Suprapubic skin (tissue), 4 donors: Measurements from ENCODE around the gene SCAF8. TPM values are rescaled to one million over a fixed set of nuclear protein-coding genes. Genes with fewer than 3 reads are reported as not detected.

Experiments
- DNase-seq, 2 donors: peaks; one replicate each; pipeline ENCODE4 v3.0.0-alpha.2; 2019; ENCODE audit warnings: low spot score in 2 of 2
- H3K27ac ChIP-seq: fragments of 200-600 bp; sonication (generic); one replicate; pipeline ENCODE4 v1.5.1; 2019
- H3K27me3 ChIP-seq: fragments of 200-600 bp; sonication (generic); one replicate; pipeline ENCODE4 v1.5.1; 2019
- H3K36me3 ChIP-seq: fragments of 200-600 bp; sonication (generic); one replicate; pipeline ENCODE4 v1.5.1; 2019
- H3K4me1 ChIP-seq: fragments of 200-600 bp; sonication (generic); one replicate; pipeline ENCODE4 v1.5.1; 2019
- H3K4me3 ChIP-seq: fragments of 200-600 bp; sonication (generic); one replicate; pipeline ENCODE4 v1.5.1; 2019; ENCODE audit warnings: mild to moderate bottlenecking
- H3K9me3 ChIP-seq: fragments of 200-600 bp; sonication (generic); one replicate; pipeline ENCODE4 v1.5.1; 2019
- EP300 ChIP-seq: sonication (generic); formaldehyde crosslinking; IDR thresholded peaks from one replicate; pipeline ENCODE4 v1.6.1; 2017; ENCODE audit warnings: antibody characterized with exemption
- POLR2A ChIP-seq, 2 donors: fragments of 450-650 bp; IDR thresholded peaks; one replicate each; pipeline ENCODE4 v1.6.1; 2017; ENCODE audit warnings: antibody characterized with exemption in 2 of 2, mild to moderate bottlenecking in 2 of 2, moderate library complexity in 2 of 2
- POLR2AphosphoS5 ChIP-seq, 3 donors: sonication (generic); formaldehyde crosslinking; IDR thresholded peaks; one replicate each; pipeline ENCODE4 v1.6.1; 2017; ENCODE audit warnings: antibody characterized with exemption in 3 of 3
- WGBS: methylation state at CpG from one replicate; pipeline ENCODE4 v1.1.5; 2018; 5-methylcytosine and 5-hydroxymethylcytosine counted together
- total RNA-seq, 4 donors: library from RNA; depleted of rRNA; stranded (reverse); fragments of >200 nt; gene quantifications; one replicate each; pipeline ENCODE4 v1.1.0, GENCODE V29; 2016
- TF ChIP-seq, protein P1 (sequence below), 2 donors: fragments of 200-600 bp in 1 of 2; fragments of 450-650 bp in 1 of 2; sonication (generic) in 1 of 2; IDR thresholded peaks; one replicate each; pipeline ENCODE4 v1.5.1; 2016 to 2019; ENCODE audit warnings: antibody characterized with exemption in 2 of 2, mild to moderate bottlenecking in 1 of 2, moderate library complexity in 1 of 2

SCAF8 gene
- total RNA-seq, 4 donors from 2014 or later: 34.1 to 63.7 (median 41.0) TPM

DNA sequence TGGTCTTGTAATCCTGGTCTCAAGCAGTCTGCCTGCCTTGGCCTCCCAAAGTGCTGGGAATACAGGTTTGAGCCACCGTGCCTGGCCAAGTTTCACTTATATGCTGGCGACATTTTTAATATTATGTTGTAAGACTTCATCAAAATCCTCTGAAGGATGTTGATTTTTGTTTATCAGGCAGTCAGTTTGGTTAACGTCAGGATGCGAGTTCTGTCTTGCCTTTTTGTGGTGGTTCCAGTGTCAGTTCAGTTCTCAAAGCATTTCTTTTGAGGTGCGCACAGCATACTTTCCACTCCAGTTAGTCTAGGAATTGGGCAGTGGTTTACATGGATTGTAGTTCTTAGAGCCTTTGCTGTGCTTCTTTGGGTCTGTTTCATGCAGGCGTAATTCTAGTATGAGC lies 24.9 kb downstream of the SCAF8 start:
- Histone ChIP-seq H3K4me3 (no peak overlapping the region), H3K36me3 (no peaks in the 10 kb centered on the region), H3K27ac (no peak overlapping the region), H3K4me1 (peaks cover 51% of the 10 kb centered on the region), H3K9me3 (no peaks in the 10 kb centered on the region), H3K27me3 (no peaks in the 10 kb centered on the region)
- whole genome bisulfite sequencing: 58% methylated on average over 6 of the region's 6 CpGs
- no peak for DNase-seq
- no peak for TF ChIP-seq EP300
- TF ChIP-seq, protein P1, sequence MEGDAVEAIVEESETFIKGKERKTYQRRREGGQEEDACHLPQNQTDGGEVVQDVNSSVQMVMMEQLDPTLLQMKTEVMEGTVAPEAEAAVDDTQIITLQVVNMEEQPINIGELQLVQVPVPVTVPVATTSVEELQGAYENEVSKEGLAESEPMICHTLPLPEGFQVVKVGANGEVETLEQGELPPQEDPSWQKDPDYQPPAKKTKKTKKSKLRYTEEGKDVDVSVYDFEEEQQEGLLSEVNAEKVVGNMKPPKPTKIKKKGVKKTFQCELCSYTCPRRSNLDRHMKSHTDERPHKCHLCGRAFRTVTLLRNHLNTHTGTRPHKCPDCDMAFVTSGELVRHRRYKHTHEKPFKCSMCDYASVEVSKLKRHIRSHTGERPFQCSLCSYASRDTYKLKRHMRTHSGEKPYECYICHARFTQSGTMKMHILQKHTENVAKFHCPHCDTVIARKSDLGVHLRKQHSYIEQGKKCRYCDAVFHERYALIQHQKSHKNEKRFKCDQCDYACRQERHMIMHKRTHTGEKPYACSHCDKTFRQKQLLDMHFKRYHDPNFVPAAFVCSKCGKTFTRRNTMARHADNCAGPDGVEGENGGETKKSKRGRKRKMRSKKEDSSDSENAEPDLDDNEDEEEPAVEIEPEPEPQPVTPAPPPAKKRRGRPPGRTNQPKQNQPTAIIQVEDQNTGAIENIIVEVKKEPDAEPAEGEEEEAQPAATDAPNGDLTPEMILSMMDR (IDR thresholded peaks at IDR 0.05): no peak
- TF ChIP-seq POLR2A (IDR thresholded peaks at IDR 0.05): no peak
- no peak for TF ChIP-seq POLR2AphosphoS5 (IDR thresholded peaks at IDR 0.05)

DNA sequence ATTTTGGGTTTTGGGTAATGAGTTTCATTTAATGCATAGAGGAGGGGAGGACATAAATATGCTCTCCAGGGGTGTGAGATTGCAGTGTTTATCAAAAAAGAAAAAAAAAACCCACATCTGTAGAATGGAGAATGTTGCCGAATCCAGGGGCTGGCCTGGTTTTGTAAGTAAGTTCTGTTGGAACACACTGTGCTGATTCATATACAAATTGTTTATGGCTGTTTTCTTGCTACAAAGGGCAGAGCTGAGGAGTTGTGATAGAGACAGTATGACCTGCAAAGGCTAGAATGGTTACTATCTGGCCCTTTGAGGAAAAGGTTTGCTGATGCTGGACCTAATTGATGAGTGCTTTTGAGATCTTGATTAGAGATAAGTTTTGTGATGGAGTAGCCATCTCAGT lies 30.4 kb downstream of the SCAF8 start:
- Histone ChIP-seq H3K4me1 (peaks cover 51% of the 10 kb centered on the region), H3K27me3 (no peaks in the 10 kb centered on the region), H3K36me3 (no peaks in the 10 kb centered on the region), H3K4me3 (no peak overlapping the region), H3K9me3 (no peaks in the 10 kb centered on the region), H3K27ac (no peak overlapping the region)
- no peak for DNase-seq
- TF ChIP-seq POLR2A (IDR thresholded peaks at IDR 0.05) (no peak), POLR2AphosphoS5 (IDR thresholded peaks at IDR 0.05) (no peak)
- TF ChIP-seq, protein P1 (IDR thresholded peaks at IDR 0.05): no peak
- WGBS: 80% methylated on average over 1 of the region's 1 CpG

DNA sequence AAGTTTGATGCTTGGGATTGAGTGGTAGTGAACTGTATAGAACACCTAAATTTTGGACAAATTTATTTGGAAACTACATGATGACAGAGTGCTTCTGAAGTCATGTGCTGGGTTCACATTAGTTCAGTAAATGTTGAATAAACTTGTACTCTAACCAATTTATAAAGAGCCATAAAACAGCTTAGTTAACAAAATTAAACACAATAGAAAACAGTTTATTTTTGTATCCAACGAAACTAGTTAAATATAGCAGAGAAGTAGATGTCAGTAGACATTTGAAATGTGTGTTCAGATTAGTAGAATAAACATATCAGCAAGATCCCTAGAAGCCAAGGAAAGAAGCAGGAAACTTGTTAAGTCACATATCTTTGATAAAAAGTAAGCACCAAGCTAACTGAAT lies 32.1 kb downstream of the SCAF8 start:
- 34% methylated on average over 1 of the region's 1 CpG for WGBS
- TF ChIP-seq POLR2A (IDR thresholded peaks at IDR 0.05) (no peak), POLR2AphosphoS5 (IDR thresholded peaks at IDR 0.05) (no peak), EP300 (no peak)
- TF ChIP-seq, protein P1 (IDR thresholded peaks at IDR 0.05): no peak
- H3K4me3 ChIP-seq: no peak overlapping the region
- no peaks in the 10 kb centered on the region for H3K9me3 ChIP-seq
- H3K27ac ChIP-seq: no peak overlapping the region
- H3K4me1 ChIP-seq: peaks cover 55% of the 10 kb centered on the region
- H3K36me3 ChIP-seq: no peaks in the 10 kb centered on the region
- H3K27me3 ChIP-seq: no peaks in the 10 kb centered on the region
- no peak for DNase-seq

DNA sequence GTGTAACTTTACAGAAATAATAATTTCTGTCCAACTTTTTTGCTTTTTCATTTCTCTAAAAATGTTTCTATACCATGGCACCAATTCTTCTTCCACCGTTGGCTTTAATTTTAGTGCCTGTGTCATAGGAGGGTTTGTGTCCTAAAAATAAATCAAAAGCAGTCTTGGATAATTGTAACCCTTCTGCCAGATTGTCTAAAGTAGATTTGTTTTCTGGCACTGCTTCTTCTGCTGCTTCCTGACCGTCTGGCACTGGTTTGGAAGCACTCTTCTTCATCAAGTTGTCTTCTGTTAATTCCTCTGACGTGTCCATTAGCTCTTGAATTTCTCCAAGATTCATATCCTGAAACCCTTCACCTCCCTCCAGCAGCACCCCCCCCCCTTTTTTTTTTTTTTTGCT lies 33.1 kb downstream of the SCAF8 start:
- peaks cover 55% of the 10 kb centered on the region for H3K4me1 ChIP-seq
- 17% methylated on average over 3 of the region's 3 CpGs for WGBS
- H3K27ac ChIP-seq: no peak overlapping the region
- H3K9me3 ChIP-seq: no peaks in the 10 kb centered on the region
- DNase-seq: no peak
- TF ChIP-seq EP300: no peak
- TF ChIP-seq POLR2AphosphoS5 (IDR thresholded peaks at IDR 0.05): no peak
- no peak for TF ChIP-seq POLR2A (IDR thresholded peaks at IDR 0.05)
- TF ChIP-seq, protein P1 (IDR thresholded peaks at IDR 0.05): no peak
- no peaks in the 10 kb centered on the region for H3K27me3 ChIP-seq
- no peak overlapping the region for H3K4me3 ChIP-seq
- H3K36me3 ChIP-seq: no peaks in the 10 kb centered on the region

DNA sequence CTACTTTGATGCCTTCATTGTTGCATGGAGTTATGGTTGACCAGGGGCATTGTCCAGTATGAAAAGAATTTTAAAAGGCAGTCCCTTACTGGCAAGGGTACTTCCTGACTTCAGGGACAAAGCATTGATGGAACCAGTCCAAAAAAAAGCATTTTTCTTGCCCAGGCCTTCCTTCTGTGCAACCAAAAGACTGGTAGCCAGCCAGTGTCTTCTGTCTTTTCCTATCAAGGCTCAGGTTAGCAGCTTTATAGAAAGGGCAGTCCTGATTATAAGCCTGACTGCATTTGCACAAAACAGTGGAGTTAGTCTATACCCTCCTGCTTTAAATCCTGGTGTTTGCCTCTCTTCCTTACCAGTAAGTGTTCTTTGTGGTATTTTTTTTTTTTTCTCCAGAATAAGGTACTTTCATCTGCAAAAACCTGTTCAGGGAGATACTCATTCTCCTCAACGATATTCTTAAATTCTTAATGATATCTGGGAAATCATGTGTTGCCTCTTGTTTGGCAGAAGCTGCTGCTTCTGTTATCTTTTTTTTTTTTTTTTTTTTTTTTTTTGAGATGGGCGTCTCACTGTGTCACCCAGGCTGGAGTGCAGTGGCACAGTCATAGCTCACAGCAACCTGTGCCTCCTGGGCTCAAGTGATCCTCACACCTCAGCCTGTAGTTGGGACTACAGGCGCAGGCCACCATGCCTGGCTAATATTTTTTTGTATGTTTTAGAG lies 33.9 kb downstream of the SCAF8 start:
- 55% methylated on average over 3 of the region's 3 CpGs for WGBS

More for the DNA sequence above, 33.9 kb downstream of the SCAF8 start:
- no peak overlapping the region for H3K4me3 ChIP-seq
- no peaks in the 10 kb centered on the region for H3K9me3 ChIP-seq
- no peaks in the 10 kb centered on the region for H3K36me3 ChIP-seq
- no peaks in the 10 kb centered on the region for H3K27me3 ChIP-seq
- no peak for TF ChIP-seq POLR2A (IDR thresholded peaks at IDR 0.05)
- TF ChIP-seq, protein P1 (IDR thresholded peaks at IDR 0.05): no peak
- no peak for TF ChIP-seq EP300
- TF ChIP-seq POLR2AphosphoS5 (IDR thresholded peaks at IDR 0.05): no peak
- no peak for DNase-seq
- H3K4me1 ChIP-seq: peaks cover 55% of the 10 kb centered on the region
- H3K27ac ChIP-seq: no peak overlapping the region
